ENCODE results near the gene PGP.

PGP gene

GRCh38 chr16:2210009-2210332 is 4.7 kb downstream of the PGP start:
- Histone ChIP-seq H3K27ac (no peak overlapping the region), H3K36me3 (peaks cover 18 to 49% (median 32%) of the 10 kb centered on the region in 3 donors), H3K9me3 (no peaks in the 10 kb centered on the region), H3K4me3 (no peak overlapping the region), H3K27me3 (no peaks in the 10 kb centered on the region), H3K4me1 (peaks cover 2 to 41% (median 33%) of the 10 kb centered on the region in 4 donors)
- intact Hi-C loops (cut with DNase I; ENCODE audit: low total_unique reads): no loop called here
- TF ChIP-seq CTCF (IDR thresholded peaks at IDR 0.05): no peak
- no peak for DNase-seq

- Histone ChIP-seq H3K36me3 (peaks cover 18 to 49% (median 32%) of the 10 kb centered on the region in 3 donors), H3K9me3 (no peaks in the 10 kb centered on the region), H3K4me1 (peaks cover 0 to 42% (median 35%) of the 10 kb centered on the region in 4 donors), H3K27me3 (no peaks in the 10 kb centered on the region), H3K27ac (no peak overlapping the region), H3K4me3 (no peak overlapping the region)
- TF ChIP-seq CTCF (IDR thresholded peaks at IDR 0.05): no peak
- DNase-seq: no peak
- intact Hi-C loops (cut with DNase I; ENCODE audit: low total_unique reads): no loop called here
Observed at GRCh38 chr16:2209258-2210008, 5.2 kb downstream of the PGP start.

GRCh38 chr16:2208772-2209171 is 5.9 kb downstream of the PGP start:
- H3K27ac ChIP-seq: no peak overlapping the region
- intact Hi-C loops (cut with DNase I; ENCODE audit: low total_unique reads): no loop called here
- no peaks in the 10 kb centered on the region for H3K27me3 ChIP-seq
- H3K9me3 ChIP-seq: no peaks in the 10 kb centered on the region
- DNase-seq: no peak
- H3K36me3 ChIP-seq: peaks cover 18 to 49% (median 32%) of the 10 kb centered on the region in 3 donors
- no peak for TF ChIP-seq CTCF (IDR thresholded peaks at IDR 0.05)
- peaks cover 0 to 36% (median 29%) of the 10 kb centered on the region in 4 donors for H3K4me1 ChIP-seq
- no peak overlapping the region for H3K4me3 ChIP-seq

- Histone ChIP-seq H3K4me1 (peaks cover 0 to 31% (median 24%) of the 10 kb centered on the region in 4 donors), H3K27ac (no peak overlapping the region), H3K9me3 (no peaks in the 10 kb centered on the region), H3K36me3 (peaks cover 18 to 49% (median 32%) of the 10 kb centered on the region in 3 donors), H3K4me3 (no peak overlapping the region), H3K27me3 (no peaks in the 10 kb centered on the region)
- no peak for TF ChIP-seq CTCF (IDR thresholded peaks at IDR 0.05)
- no peak for DNase-seq
- intact Hi-C loops (cut with DNase I; ENCODE audit: low total_unique reads): no loop called here
Observed at GRCh38 chr16:2208308-2208707, 6.3 kb downstream of the PGP start.

- Histone ChIP-seq H3K4me3 (no peak overlapping the region), H3K9me3 (no peaks in the 10 kb centered on the region), H3K27ac (no peak overlapping the region), H3K27me3 (no peaks in the 10 kb centered on the region), H3K36me3 (peaks cover 18 to 47% (median 32%) of the 10 kb centered on the region in 3 donors), H3K4me1 (peaks cover 0 to 27% (median 20%) of the 10 kb centered on the region in 4 donors)
- TF ChIP-seq CTCF (IDR thresholded peaks at IDR 0.05): no peak
- DNase-seq: no peak
- intact Hi-C loops (cut with DNase I; ENCODE audit: low total_unique reads): no loop called here
Observed at GRCh38 chr16:2207872-2208271, 6.8 kb downstream of the PGP start.
